Measurements from ENCODE around the gene PPIG. TPM values are rescaled to one million over a fixed set of nuclear protein-coding genes. Genes with fewer than 3 reads are reported as not detected.

Gene PPIG
- total RNA-seq, 1 experiment from 2014 or later = 60.3 TPM

DNA sequence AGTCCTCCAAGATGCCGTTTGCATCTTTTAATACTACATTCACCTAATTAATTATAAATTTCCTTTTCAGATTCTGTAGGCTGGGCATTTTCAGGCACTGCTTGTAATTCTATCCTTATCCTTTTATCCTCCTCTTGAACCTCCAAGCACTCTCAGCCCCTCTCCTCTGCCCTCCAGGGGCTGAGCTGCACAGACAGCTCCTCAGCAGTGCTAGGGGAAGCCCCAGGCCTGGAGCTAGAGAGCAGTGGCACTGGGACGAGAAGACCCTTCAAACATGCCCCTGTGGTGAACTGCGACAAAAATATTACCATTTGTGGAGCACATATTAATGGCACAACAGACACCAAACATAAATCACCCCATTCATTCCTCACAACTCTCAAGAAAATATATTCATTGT, 77.1 kb downstream of the PPIG start:
- ChIA-PET POLR2A (no interaction called here), CTCF (no interaction called here)
- H3K9me3 Mint-ChIP-seq (ENCODE audit: unreplicated experiment) = no peaks in the 10 kb centered on the region
- H3K27me3 Mint-ChIP-seq (ENCODE audit: insufficient read depth, unreplicated experiment) = peaks cover 10% of the 10 kb centered on the region
- TF ChIP-seq, protein P1, sequence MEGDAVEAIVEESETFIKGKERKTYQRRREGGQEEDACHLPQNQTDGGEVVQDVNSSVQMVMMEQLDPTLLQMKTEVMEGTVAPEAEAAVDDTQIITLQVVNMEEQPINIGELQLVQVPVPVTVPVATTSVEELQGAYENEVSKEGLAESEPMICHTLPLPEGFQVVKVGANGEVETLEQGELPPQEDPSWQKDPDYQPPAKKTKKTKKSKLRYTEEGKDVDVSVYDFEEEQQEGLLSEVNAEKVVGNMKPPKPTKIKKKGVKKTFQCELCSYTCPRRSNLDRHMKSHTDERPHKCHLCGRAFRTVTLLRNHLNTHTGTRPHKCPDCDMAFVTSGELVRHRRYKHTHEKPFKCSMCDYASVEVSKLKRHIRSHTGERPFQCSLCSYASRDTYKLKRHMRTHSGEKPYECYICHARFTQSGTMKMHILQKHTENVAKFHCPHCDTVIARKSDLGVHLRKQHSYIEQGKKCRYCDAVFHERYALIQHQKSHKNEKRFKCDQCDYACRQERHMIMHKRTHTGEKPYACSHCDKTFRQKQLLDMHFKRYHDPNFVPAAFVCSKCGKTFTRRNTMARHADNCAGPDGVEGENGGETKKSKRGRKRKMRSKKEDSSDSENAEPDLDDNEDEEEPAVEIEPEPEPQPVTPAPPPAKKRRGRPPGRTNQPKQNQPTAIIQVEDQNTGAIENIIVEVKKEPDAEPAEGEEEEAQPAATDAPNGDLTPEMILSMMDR (IDR thresholded peaks at IDR 0.05; ENCODE audit: insufficient read depth in 1 of 2, low read depth in 1 of 2, low read length in 1 of 2, severe bottlenecking in 1 of 2, unreplicated experiment in 1 of 2) = no peak
- no peaks in the 10 kb centered on the region for H3K36me3 ChIP-seq (ENCODE audit: control insufficient read depth, insufficient read depth, low read length)
- DNase-seq = no peak
- no peaks in the 10 kb centered on the region for H3K9me3 ChIP-seq
- intact Hi-C loops (cut with micrococcal nuclease; ENCODE audit: unreplicated experiment) = no loop called here
- no peaks in the 10 kb centered on the region for H3K36me3 Mint-ChIP-seq (ENCODE audit: insufficient read depth, unreplicated experiment)
- no peaks in the 10 kb centered on the region for H3K4me1 Mint-ChIP-seq (ENCODE audit: low read depth, unreplicated experiment)
- no TSS peak for BruUV-seq (replicated peaks)
- no peaks in the 10 kb centered on the region for H3K27me3 ChIP-seq (replicated peaks; ENCODE audit: control insufficient read depth, insufficient read depth, low read length)
- no peak overlapping the region for H3K4me3 ChIP-seq (ENCODE audit: low read depth, low read length)
- H3K27ac Mint-ChIP-seq (ENCODE audit: unreplicated experiment) = no peak overlapping the region
- H3K4me3 Mint-ChIP-seq (ENCODE audit: unreplicated experiment) = no peak overlapping the region
- H3K4me1 ChIP-seq = no peaks in the 10 kb centered on the region

DNA sequence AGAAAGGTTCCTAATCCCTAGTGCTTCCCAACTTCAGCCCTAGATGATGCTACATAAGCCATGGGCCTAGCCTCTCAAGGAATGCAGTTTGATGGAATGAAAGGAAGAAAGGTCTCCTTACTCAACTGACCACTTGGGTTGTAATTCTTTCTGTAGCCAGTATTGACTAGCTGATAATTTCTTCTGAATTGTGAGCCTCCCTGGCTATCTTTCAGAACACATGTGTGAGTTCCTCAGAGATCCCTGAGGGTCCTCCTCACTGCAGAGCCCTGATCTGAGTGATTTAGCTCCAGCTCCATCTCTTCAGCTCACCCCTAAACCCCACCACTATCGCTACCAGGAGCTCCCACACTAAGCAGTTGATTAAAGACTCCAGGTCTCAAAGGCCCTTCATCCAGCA, 78.6 kb downstream of the PPIG start:
- DNase-seq = no peak
- ChIA-PET CTCF (interaction anchor here (0.8 kb wide), 1 partner anchor 127 kb away, joined by 3 read pairs; no protein-coding TSS in a partner anchor), POLR2A (no interaction called here)
- TF ChIP-seq, protein P1 (IDR thresholded peaks at IDR 0.05; ENCODE audit: insufficient read depth in 1 of 2, low read depth in 1 of 2, low read length in 1 of 2, severe bottlenecking in 1 of 2, unreplicated experiment in 1 of 2) = no peak
- H3K27ac Mint-ChIP-seq (ENCODE audit: unreplicated experiment) = no peak overlapping the region
- H3K27me3 ChIP-seq (replicated peaks; ENCODE audit: control insufficient read depth, insufficient read depth, low read length) = no peaks in the 10 kb centered on the region
- H3K36me3 ChIP-seq (ENCODE audit: control insufficient read depth, insufficient read depth, low read length) = no peaks in the 10 kb centered on the region
- H3K4me3 ChIP-seq (ENCODE audit: low read depth, low read length) = no peak overlapping the region
- no TSS peak for BruUV-seq (replicated peaks)
- no peaks in the 10 kb centered on the region for H3K36me3 Mint-ChIP-seq (ENCODE audit: insufficient read depth, unreplicated experiment)
- H3K4me3 Mint-ChIP-seq (ENCODE audit: unreplicated experiment) = no peak overlapping the region
- peaks cover 9% of the 10 kb centered on the region for H3K27me3 Mint-ChIP-seq (ENCODE audit: insufficient read depth, unreplicated experiment)
- no peaks in the 10 kb centered on the region for H3K4me1 ChIP-seq
- no peaks in the 10 kb centered on the region for H3K4me1 Mint-ChIP-seq (ENCODE audit: low read depth, unreplicated experiment)
- intact Hi-C loops (cut with micrococcal nuclease; ENCODE audit: unreplicated experiment) = no loop called here
- H3K9me3 ChIP-seq = no peaks in the 10 kb centered on the region
- H3K9me3 Mint-ChIP-seq (ENCODE audit: unreplicated experiment) = no peaks in the 10 kb centered on the region

DNA sequence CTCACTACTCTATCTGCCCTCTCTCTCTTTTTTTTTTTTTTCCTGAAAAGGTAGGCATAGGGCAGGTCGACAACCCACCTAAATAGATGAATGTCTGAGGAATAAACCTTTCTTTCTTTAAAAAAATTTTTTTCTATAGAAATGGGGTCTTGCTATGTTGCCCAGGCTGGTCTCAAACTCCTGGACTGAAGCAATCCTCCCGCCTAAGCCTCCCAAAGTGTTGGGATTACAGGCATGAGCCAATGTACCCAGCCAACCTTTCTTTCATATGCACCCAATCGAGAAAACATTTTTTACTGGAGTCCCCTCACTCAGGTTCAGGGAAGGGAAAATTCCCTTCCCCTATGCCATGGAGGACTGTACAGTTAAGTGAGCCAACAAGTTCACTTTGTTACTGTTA, 79.1 kb downstream of the PPIG start:
- CTCF ChIA-PET = no interaction called here
- no peaks in the 10 kb centered on the region for H3K9me3 ChIP-seq
- H3K9me3 Mint-ChIP-seq (ENCODE audit: unreplicated experiment) = no peaks in the 10 kb centered on the region
- H3K27me3 Mint-ChIP-seq (ENCODE audit: insufficient read depth, unreplicated experiment) = peaks cover 9% of the 10 kb centered on the region
- H3K4me3 Mint-ChIP-seq (ENCODE audit: unreplicated experiment) = no peak overlapping the region
- TF ChIP-seq, protein P1 (IDR thresholded peaks at IDR 0.05; ENCODE audit: insufficient read depth in 1 of 2, low read depth in 1 of 2, low read length in 1 of 2, severe bottlenecking in 1 of 2, unreplicated experiment in 1 of 2) = no peak
- H3K4me1 Mint-ChIP-seq (ENCODE audit: low read depth, unreplicated experiment) = no peaks in the 10 kb centered on the region
- intact Hi-C loops (cut with micrococcal nuclease; ENCODE audit: unreplicated experiment) = no loop called here
- no peaks in the 10 kb centered on the region for H3K27me3 ChIP-seq (replicated peaks; ENCODE audit: control insufficient read depth, insufficient read depth, low read length)
- H3K4me1 ChIP-seq = no peaks in the 10 kb centered on the region
- H3K27ac Mint-ChIP-seq (ENCODE audit: unreplicated experiment) = no peak overlapping the region
- POLR2A ChIA-PET = no interaction called here
- no peaks in the 10 kb centered on the region for H3K36me3 Mint-ChIP-seq (ENCODE audit: insufficient read depth, unreplicated experiment)
- H3K4me3 ChIP-seq (ENCODE audit: low read depth, low read length) = no peak overlapping the region
- DNase-seq = no peak
- no TSS peak for BruUV-seq (replicated peaks)
- H3K36me3 ChIP-seq (ENCODE audit: control insufficient read depth, insufficient read depth, low read length) = no peaks in the 10 kb centered on the region

Measured in Caco-2 (cell line).